HT-29 (cell line): ENCODE measurements around the gene NANOG. TPM values are rescaled to one million over a fixed set of nuclear protein-coding genes. Genes with fewer than 3 reads are reported as not detected.
"Not testable (repeated sequence)": the region's sequence is repeated elsewhere in the genome, so short reads cannot be mapped to it uniquely, and the experiment has no call there.

Source experiments
- DNase-seq: peaks from one replicate; pipeline ENCODE4 v3.0.0-alpha.2; 2015; ENCODE audit warnings: low spot score
- total RNA-seq: library from RNA; depleted of rRNA; stranded (reverse); fragments of >200 nt; shearing (Covaris generic); gene quantifications from 2 replicates; pipeline ENCODE4 v1.2.3, GENCODE V29; 2014; rRNA removed

Gene NANOG
- total RNA-seq, result not detected in 2 replicates

- not testable (repeated sequence) for DNase-seq
These were observed at the start of gene NANOG for GRCh38 chr12:7788884-7789528. Gene NANOG, plus strand, starts transcription at chr12:7789402. Its CDS starts 213 bp downstream, at chr12:7789615.

GRCh38 chr12:7747246-7747645 lies 42.0 kb upstream of the NANOG start, which contains the start of gene CLEC4C:
Gene CLEC4C, minus strand, starts transcription at chr12:7747375. Its CDS starts 27 bp downstream, at chr12:7747348.
- no peak for DNase-seq

- no peak for DNase-seq
These were observed 40.4 kb upstream of the NANOG start for GRCh38 chr12:7748852-7749251.

- no peak for DNase-seq
These were observed 39.8 kb upstream of the NANOG start for GRCh38 chr12:7749442-7749841.

- no peak for DNase-seq
These were observed 38.9 kb upstream of the NANOG start for GRCh38 chr12:7750350-7750749.

- DNase-seq, result no peak
These were observed 37.8 kb upstream of the NANOG start for GRCh38 chr12:7751394-7751793.

- DNase-seq, result not testable (repeated sequence)
These were observed 37.0 kb upstream of the NANOG start for GRCh38 chr12:7751941-7752922.

DNA sequence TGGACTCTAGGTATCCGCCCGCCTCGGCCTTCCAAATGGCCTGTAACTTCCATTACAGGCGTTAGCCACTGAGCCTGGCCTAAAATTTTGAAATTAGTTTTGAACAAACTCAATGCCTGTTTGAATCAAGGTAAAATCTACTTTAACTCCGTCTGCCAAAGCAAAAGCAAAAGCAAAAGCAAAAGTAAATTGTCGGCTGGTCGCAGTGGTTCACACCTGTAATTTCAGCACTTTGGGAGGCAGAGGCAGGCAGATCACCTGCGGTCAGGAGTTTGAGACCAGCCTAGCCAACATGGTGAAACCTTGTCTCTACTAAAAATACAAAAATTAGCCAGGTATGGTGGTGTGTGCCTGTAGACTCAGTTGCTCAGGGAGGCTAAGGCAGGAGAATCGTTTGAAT lies 33.5 kb upstream of the NANOG start:
- DNase-seq, result not testable (repeated sequence)

DNA sequence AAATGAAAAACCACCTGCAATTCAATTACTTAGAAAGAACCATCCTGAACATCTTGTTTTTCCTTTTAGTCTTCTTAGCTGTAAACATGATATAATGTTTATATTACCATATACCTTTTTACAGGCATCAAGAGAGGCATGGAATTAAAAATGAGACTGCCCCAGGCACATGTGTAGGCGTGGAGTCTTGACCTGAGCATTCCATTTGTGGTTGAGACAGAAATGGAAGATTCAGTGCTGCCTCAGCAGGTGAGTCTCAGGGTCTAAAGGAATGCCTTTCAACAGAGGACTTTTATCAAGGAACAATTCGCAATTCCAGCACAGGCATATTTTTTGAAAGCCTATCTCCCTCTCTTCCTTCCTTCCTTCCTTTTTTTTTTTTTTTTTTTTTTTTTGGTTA lies 32.2 kb upstream of the NANOG start:
- no peak for DNase-seq

DNA sequence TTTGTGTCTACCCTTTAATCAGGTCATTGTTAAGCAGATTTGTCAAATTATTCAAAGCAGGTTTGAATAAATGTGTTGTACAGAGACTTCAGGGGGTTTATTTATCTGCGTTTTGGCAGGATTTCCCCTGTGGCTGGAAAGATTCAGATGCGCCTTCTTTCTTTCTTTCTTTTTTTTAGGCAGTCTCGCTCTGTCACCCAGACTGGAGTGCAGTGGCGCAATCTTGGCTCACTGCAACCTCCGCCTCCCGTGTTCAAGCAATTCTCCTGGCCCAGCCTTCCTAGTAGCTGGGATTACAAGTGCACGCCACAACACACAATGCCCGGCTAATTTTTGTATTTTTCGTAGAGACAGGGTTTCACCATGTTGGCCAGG lies 30.4 kb upstream of the NANOG start:
- no peak for DNase-seq

DNA sequence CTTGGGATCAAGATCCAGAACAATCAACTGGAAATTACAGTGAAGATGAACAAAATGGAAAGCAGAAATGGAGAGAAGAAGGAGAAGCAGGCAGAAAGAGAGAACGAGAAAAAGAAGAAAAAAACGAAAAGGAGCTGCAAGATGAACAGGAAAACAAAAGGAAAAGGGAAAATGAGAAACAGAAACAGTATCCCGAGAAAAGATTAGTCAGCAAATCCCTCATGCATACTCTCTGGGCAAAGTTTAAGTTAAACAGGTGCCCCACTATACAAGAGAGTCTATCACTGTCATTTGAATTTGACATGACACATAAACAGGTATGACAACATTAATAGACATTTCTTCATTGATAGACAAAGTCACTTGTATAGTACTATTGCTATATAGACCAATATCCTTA lies 19.2 kb upstream of the NANOG start:
- no peak for DNase-seq

DNA sequence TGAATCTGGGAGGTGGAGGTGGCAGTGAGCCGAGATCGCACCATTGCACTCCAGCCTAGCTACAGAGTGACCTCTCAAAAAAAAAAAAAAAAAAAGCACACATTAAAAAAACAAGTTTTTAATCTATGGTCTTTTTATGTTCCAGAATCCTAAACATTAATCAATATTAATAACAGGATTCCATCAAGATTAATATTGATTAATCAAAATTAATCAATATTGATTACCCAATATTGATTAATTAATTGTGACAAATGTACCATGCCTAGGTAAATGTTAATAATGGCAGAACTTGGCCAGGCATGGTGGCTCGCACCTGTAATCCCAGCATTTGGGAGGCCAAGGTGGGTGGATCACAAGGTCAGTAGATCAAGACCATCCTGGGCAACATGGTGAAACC lies 7.9 kb upstream of the NANOG start:
- DNase-seq, result no peak

DNA sequence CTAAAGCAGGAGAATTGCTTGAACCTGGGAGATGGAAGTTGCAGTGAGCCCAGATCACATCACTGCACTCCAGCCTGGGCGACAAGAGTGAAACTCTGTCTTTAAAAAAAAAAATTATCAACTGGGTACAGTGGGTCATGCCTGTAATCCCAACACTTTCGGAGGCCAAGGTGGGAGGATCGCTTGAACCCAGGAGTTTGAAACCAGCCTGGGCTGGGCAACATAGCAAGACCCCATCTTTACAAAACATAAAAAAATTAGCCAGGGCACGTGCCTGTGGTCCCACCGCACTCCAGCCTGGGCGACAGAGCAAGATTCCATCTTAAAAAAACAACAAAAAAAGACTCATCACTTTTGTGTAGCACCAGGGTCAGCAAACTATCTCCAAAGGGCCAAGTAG lies 7.1 kb upstream of the NANOG start:
- DNase-seq, result no peak

- not testable (repeated sequence) for DNase-seq
These were observed 5.8 kb upstream of the NANOG start for GRCh38 chr12:7783433-7783832.

- DNase-seq, result no peak
These were observed 4.5 kb upstream of the NANOG start for GRCh38 chr12:7784701-7785100.

- no peak for DNase-seq
These were observed 1.5 kb upstream of the NANOG start for GRCh38 chr12:7787574-7788293.

DNA sequence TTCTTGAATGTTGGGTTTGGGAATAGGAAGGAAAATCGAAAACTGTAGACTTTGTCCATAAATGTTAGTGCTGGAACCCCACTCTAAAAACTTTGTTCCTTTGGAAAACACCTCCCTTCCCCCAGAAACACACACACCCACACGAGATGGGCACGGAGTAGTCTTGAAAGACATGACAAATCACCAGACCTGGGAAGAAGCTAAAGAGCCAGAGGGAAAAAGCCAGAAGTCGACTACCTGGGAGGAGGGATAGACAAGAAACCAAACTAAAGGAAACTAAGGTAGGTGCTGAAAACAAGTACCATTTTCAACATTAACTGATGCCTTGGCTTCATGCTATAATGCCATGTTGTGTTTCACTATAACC lies 925 bp upstream of the NANOG start:
- DNase-seq, result no peak

- DNase-seq, result no peak
These were observed 4.0 kb downstream of the NANOG start for GRCh38 chr12:7793211-7793610.

- DNase-seq, result not testable (repeated sequence)
These were observed 8.1 kb downstream of the NANOG start for GRCh38 chr12:7797269-7797668.

DNA sequence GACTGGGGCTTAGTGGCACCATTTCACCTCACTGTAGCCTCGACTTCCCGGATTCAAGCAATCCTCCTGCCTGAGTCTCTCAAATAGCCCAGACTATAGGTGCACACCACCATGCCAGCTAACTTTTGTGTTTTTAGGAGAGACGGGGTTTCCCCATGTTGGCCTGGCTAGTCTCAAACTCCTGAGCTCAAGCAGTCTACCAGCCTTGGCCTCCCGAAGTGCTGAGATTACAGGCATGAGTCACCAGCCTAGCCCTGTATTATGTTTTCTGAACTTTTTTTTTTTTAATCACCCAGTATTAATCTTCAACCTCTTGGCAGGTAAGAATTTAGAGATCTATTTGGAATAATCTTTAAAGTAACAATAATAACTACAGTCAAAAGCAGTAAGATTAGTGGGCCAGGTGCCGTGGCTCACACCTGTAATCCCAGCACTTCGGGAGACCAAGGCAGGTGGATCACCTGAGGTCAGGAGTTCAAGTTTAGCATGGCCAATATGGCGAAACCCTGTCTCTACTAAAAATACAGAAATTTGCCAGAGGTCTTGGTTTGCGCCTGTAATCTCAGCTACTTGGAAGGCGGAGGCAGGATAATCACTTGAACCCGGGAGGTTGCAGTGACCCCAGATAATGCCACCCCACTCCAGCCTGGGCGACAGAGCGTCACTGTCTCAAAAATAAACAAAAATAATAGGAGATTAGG lies 8.6 kb downstream of the NANOG start:
- no peak for DNase-seq

DNA sequence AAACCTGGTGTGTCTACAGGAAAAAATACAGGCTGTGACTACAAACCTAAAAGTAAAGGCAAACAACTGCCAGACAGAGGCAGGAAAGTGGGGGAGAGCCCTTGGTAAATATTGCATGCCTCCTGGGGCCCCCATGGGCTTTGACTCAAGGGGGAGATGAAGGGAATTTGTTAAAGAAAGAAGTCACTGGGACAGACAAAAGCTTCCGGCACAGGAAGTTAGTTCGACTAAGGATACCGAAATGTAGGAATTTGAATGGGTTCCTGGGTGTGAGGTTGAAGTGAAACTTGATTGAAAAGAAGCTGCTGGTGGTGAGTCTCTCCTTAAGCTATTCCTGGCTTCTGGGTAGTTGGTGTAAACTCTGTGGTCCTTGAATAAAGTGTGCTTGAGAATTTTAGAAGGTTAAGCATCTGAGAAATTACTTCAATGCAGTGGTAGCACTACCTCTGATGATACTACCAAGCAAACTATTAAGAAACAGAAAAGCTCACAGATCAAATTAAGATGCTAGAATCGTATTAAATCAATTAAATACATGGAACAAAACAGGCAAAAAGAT lies 9.6 kb downstream of the NANOG start:
- DNase-seq, result not testable (repeated sequence)
